Hepatic stellate cell (primary cell): ENCODE data around the gene BARHL1.

ENCODE experiments used
- DNase-seq: peaks from one replicate; pipeline ENCODE4 v3.0.0; 2011; ENCODE audit warnings: low spot score

BARHL1 gene

DNA sequence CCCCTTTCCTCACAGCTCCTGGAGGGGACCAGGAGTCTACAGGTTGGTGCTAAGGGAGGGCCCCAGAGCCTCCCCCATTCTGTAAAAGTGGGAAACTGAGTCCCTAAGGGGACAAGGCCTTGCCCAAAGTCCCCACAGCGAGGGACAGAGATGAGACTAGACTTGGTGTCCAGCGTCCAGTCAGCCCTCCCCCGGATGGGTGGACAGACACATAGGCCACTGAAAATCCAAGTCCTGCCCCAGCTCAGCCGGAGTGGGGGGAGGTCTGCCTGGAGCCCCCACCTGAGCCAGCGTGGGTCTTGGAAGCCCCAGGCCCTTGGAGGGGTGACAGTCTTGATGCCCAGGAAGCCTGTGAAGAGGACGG lies 5.2 kb downstream of the BARHL1 start:
- no peak for DNase-seq

DNA sequence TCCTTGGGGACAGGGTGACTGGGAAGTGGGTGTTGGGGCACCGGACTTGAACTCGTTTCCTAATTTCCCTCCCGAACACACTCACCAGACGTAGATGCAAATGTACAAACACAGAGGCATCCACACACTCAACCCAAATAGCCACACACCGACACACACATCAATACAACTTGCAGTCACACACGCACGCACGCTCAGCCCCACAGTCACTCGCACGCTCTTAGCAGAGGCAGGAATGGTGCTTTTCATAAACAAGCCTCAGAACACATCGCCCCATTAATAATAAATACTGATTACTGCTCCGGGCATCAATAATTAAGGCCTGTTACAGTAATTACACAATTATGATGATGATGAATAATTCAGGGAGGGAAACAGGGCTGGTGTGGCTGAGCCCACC lies 5.7 kb downstream of the BARHL1 start:
- no peak for DNase-seq

DNA sequence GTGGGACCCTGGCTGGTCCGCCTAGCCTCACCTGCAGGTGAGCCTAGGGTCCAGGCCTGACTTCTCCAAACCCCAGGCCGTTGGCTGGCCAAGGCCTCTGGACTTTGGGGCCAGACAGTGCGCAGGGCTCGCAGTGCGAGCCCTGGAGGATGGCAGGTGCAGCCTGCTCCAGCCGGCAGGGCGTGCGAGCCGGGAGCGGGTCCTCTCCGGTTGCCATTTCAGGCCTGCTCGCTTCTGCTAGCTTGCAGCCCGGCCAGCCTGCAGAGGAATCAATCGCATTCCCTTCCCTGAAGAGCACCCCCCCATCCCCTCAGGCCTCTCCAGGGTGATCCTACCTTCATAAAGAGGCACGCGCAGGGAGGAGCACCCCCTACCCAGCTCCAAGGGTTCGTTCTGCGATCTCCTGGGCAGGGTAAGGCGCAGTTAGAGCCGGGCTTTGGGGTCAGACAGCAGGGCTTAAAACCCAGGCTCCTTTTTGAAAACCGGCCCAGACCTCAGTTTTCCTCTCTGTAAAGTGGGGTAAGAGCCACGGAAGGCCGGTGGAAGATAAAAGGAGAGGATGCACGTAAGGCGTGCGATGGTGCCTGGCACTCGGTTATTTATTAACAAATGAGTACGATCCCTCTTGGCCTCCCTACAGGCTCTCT lies 6.2 kb downstream of the BARHL1 start:
- DNase-seq = no peak

- DNase-seq = no peak
Measured at GRCh38 chr9:132589148-132590036, 7.0 kb downstream of the BARHL1 start.

DNA sequence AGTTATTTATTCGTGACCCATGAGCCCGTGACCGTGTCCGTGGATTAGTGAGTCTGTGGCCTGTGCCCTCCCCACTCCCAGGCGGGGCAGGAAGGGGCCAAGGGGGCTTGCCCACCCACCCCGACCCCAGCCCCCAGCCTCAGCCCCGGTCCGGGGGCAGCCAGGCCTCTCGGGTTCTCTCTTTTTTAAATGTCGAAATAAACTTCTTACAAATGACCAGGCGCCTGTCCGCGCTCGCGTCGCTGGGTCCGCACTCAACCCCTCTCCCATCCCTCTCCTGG lies 7.6 kb downstream of the BARHL1 start:
- DNase-seq = no peak

DNA sequence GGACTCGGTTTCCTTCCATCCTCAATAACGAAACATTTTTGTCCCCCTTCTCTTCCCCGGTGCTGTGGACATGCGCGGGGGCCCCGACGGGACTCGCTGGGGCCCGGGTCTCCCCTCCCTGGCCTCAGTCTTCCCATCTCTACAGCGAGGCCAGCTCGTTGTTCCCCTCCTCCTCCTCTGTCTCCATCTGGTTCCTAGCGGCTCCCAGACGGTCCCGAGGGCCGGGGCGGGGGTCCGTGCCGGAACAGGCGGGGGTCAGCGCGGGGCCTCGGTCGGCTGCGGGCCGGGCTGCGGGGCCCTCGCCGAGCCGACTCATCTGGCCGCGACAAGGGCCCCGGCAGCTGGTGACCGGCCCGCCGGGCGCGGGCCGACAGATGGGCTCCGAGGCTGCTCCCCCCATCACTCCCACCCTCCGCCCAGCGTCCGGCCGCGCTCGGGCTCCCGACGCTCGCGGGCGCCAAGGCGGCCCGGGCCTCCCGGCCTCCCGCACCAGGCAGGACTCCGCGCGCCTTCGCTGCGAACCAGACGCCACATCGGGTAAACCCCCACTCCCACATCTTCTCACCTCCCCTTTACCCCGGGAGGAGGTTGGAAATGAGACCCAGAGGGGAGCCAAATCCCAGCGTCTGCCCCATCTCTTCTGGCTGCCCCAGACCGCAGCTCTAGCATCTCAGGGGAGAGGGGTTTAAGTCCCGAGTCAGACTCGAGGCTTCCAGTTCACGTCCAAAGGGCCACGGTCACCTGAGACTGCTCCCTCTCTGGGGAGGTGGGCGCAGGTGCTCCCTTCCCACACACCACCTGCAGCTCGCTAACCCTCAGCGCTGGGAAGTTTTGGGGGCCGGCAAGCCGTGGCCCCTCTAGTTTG lies 8.1 kb downstream of the BARHL1 start:
- no peak for DNase-seq

GRCh38 chr9:132591244-132591643 lies 8.8 kb downstream of the BARHL1 start:
- no peak for DNase-seq

GRCh38 chr9:132591751-132592314 lies 9.4 kb downstream of the BARHL1 start:
- no peak for DNase-seq

DNA sequence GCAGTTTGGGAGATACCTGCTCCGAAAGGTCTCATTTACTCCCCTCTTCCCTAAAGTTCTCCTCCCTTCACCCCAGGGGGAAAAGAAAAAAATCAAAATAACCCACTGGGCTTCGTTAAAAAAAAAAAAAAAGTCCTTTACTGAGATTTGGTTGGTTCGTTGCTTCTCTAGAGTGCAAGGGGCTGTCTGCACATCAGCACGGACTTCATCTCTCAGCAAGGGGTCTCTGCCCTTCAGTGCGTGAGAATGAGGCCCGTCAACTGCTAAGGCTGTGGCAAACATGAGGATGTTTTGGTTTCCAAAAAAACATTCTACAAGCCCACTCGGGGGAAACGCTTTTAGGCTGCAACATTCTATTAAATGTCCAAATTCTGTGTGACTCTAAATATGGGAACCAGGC lies 10.0 kb downstream of the BARHL1 start:
- DNase-seq = no peak

- no peak for DNase-seq
Measured at GRCh38 chr9:132594412-132594811, 12.0 kb downstream of the BARHL1 start.

DNA sequence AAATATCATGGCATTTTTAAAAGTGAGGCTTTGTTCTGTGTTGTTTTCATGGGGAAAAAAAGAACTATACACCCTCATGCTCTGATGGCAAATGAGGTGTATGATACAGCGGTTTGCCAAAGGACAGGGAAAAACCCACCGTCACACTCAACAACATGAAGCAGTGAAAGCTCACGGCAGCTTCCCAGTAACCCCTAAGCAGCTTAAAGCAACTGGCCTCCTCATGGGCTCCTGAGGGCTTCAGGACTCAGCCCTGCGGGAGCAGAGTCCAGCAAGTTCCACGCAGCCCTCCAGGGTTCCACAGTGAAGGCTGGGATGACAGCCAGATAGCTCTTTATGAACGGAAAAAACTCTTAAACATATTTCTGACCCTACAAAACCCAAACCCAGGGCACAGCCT lies 12.9 kb downstream of the BARHL1 start:
- DNase-seq = no peak

GRCh38 chr9:132596200-132596599 lies 13.8 kb downstream of the BARHL1 start:
- DNase-seq = no peak

DNA sequence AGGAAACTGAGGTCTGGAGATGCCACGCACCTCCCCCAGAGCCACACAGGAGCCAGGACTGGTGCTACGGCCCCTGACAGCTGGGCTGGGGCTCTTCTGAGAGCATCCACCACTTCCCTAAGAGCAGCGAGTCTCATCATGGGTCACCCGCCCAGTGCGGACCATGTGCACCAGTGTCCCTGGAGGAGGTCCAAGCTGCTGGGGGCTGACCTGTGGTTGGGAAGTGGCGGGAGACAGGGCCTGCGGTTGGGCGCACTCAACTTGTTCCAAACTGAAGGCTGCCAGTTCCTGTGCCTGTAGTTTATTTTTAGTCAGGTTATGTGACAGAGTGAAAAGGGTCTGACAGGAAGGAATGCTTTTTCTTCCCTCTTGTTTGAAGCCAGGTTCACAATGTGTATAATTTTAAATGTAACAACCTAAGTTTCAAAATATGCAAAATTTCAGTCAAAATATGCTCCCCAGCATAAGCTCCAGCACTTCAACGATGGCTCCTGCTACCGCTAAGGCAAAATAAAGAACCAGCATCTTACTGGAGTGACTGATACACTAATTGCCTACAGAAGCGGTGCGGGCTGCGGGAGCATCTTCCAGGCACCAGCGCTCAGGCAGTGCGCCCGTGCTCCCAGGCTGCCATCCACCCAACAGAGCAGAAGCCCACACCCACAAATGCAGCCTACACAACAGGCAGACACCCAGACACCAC lies 14.8 kb downstream of the BARHL1 start:
- DNase-seq = no peak

DNA sequence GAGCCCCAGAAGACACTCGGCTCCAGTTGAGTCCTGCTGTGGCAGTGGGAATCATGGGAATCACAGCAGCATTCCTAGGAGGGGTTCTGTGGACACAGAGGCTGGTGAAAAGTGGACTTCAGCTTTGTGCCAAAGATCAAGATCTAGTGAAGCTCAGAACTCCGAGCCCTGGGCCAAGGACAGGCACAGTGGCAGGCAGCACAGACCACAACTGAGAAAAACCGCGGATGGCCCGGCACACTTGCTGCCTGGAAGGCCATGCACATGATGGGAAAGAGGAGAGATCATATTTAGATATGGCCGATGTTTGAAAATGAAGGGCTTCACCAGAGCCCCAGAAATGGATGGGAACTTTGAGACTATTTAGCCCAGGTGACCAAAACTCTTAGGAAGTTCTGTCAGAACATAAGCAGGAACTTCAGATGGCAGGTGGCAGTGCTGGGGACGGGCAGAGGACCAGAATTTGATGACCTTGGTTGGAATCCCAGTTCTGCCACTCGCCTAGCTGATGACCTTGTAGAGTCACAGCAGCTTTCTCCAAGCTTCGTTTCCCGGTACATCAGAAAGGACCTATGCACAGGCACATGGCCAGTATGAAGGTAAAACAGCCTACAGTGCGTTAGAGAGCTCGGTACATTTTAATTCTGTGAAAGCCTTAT lies 18.0 kb downstream of the BARHL1 start:
- no peak for DNase-seq

DNA sequence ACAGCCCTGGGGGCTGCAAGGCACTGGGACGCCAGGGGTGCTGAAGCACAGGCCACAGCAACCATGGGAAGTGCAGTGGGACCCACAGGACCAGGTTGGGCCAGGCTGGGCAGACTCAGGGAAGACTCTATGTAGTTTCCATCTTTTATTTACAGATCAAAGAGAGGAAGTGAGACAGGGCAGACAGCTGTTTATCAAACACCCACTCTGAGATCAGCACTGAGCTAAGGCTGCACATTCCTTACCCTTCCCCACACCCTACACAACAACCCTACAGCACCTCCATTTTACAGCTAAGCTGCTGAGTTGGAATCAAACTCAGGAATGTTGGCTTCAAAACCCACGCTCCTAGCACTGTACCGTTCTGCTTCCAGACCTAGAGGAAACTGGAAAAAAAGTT lies 19.8 kb downstream of the BARHL1 start:
- no peak for DNase-seq

DNA sequence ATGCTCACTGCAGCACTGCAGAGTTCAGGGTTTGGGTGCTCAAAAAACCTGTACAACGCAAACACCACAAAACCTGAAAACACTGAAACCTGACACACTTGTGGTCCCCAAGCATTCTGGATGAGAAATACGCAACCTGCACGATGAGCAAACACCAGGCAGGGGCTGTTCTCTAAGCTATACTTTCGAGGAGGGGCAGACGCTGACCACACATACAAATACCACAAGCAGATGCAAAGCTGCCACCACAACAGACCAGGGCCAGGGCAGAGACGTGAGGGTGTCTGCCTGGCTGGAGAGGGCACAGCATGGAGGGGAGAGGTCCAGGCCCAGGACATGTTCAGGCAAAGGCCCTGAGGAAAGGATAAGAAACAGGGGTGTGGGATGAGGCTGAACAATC lies 23.0 kb downstream of the BARHL1 start:
- no peak for DNase-seq

GRCh38 chr9:132606066-132606465 lies 23.7 kb downstream of the BARHL1 start:
- DNase-seq = no peak

DNA sequence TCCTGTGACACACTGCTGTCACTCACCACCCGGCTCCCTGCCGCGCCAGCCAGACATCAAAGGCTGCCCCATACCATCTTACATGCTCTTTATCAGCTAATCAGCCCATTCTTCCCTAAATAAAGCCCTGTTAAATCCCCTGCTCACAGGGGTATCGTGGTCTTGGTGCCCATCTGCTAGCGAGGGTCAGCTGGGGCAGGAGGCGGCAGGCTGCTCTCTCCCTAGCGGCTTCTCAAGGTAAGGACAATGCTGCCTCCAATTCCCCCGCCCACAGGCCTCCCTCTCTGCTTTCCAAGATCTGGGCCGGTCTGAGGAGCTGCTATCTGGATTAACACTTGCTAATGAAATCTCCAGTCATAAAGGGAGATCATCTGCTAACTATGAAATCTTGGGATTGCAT lies 26.8 kb downstream of the BARHL1 start:
- no peak for DNase-seq

GRCh38 chr9:132609829-132610228 lies 27.4 kb downstream of the BARHL1 start:
- peak; percentile 15 for DNase-seq

DNA sequence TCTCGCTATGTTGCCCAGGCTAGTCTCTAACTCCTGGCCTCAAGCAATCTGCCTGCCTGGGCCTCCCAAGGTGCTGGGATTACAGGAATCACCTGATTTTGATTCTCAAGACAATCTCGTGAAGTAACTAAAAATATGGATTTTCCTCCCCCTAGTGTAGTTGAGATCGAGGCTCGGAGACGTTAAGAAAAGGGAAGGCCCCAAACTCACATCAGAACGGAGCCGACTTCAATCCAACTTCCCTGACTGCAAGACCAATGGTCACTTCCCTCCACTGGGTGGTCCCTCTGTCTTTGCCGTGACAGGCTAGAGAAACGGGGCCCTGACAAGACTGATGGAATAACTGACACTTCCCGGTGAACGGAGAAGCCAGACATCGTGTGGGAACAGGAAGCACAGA lies 28.3 kb downstream of the BARHL1 start:
- no peak for DNase-seq

DNA sequence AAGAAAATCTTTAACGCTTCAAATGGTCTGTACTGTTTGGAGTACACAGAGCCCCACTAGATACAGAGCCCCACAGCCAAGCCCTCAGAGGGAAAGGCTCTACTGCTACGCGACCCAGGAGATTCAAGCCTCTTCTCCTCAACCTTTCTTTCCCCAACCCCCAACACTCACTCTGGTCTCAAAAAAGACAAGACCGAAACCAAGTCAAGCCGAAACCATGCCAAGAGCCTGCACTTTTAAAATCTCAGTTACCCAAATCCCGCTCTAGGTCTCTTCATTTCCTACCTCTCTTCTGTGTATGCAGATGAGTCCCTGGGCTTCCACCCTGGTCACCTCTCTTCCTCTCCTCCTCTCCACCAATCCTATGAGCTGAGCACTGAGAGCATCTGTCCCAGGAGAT lies 31.9 kb downstream of the BARHL1 start:
- no peak for DNase-seq

DNA sequence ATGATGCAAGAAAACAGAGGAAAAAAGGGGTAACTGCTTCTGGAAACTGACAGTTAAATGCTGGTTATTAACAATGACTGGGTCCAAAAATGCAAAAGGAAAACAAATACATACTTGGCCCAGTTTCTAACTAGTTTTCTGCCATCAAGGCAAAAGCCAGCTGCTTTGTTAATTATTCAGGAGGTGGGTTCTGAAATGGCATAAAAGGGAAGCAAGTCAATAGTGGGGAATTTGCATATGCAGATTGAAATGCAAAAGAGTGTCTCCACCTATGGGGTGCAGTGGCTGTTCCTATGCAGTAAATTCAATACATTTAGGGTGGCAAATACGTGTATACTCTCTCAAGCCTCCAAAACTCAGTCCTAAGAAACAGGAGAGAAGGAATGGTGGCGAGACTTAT lies 33.4 kb downstream of the BARHL1 start:
- DNase-seq = no peak
